Parathyroid adenoma (tissue), 2 donors: ENCODE measurements around the gene MAFB.

Source experiments
- H2AFZ ChIP-seq: fragments of 300-600 bp; sonication (generic); one replicate; pipeline ENCODE4 v1.7.0; 2017; ENCODE audit warnings: antibody characterized with exemption, mild to moderate bottlenecking
- H3K27ac ChIP-seq: fragments of 300-600 bp; sonication (generic); one replicate; pipeline ENCODE4 v1.7.0; 2017
- H3K27me3 ChIP-seq: fragments of 300-600 bp; sonication (generic); one replicate; pipeline ENCODE4 v1.7.0; 2017; ENCODE audit warnings: low read length; ENCODE audit not compliant: control insufficient read depth, insufficient read depth
- H3K36me3 ChIP-seq: fragments of 300-600 bp; sonication (generic); one replicate; pipeline ENCODE4 v1.7.0; 2017; ENCODE audit warnings: low read length; ENCODE audit not compliant: control insufficient read depth, insufficient read depth
- H3K4me1 ChIP-seq: fragments of 300-600 bp; sonication (generic); one replicate; pipeline ENCODE4 v1.7.0; 2017; ENCODE audit warnings: control low read depth
- H3K4me2 ChIP-seq: fragments of 300-600 bp; sonication (generic); one replicate; pipeline ENCODE4 v1.7.0; 2017; ENCODE audit warnings: low read length
- H3K4me3 ChIP-seq: fragments of 300-600 bp; sonication (generic); one replicate; pipeline ENCODE4 v1.7.0; 2017; ENCODE audit warnings: low read depth, low read length
- H3K79me2 ChIP-seq: fragments of 300-600 bp; sonication (generic); one replicate; pipeline ENCODE4 v1.7.0; 2017; ENCODE audit warnings: control low read depth
- H3K9ac ChIP-seq: fragments of 300-600 bp; sonication (generic); one replicate; pipeline ENCODE4 v1.7.0; 2017; ENCODE audit warnings: mild to moderate bottlenecking
- H3K9me3 ChIP-seq: fragments of 300-600 bp; sonication (generic); one replicate; pipeline ENCODE4 v1.7.0; 2017; ENCODE audit warnings: low read length; ENCODE audit not compliant: control insufficient read depth
- CTCF ChIP-seq: fragments of 300-600 bp; sonication (generic); IDR thresholded peaks from one replicate; pipeline ENCODE4 v1.7.0; 2017; ENCODE audit warnings: antibody characterized with exemption, mild to moderate bottlenecking
- donor health status: primary hyperparathyroidism.

The MAFB gene

GRCh38 chr20:40681684-40682083 is 7.4 kb downstream of the MAFB start:
- H3K4me3 ChIP-seq = peak overlapping the region; percentile 90
- peaks cover 14% of the 10 kb centered on the region for H3K36me3 ChIP-seq
- H3K79me2 ChIP-seq = peaks cover 39% of the 10 kb centered on the region
- TF ChIP-seq CTCF = no peak
- H3K27ac ChIP-seq = peak overlapping the region; percentile 99
- no peak overlapping the region for H3K9ac ChIP-seq
- H2AFZ ChIP-seq = no peak overlapping the region
- H3K27me3 ChIP-seq = no peaks in the 10 kb centered on the region
- peaks cover 34% of the 10 kb centered on the region for H3K4me1 ChIP-seq
- H3K4me2 ChIP-seq = peak overlapping the region; percentile 80
- H3K9me3 ChIP-seq = no peaks in the 10 kb centered on the region

DNA sequence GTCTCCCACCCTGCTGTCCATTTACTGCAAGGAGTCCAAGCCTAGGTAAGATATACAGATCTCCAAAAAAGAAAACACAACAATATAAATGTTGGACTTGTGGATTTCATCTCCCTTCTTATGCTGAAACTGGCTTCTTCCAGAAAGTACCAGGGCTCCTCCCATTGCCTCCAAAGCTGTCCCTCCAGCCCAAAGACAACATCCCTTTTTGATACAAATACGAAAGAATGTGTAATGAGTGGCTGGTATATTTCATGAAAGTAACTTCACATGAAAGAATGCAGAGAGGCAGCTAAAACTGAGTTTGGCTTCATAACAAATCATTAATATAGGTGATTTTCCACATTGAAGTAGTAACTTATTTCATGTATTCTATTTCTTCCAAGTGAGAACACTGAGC is 7.9 kb downstream of the MAFB start:
- H3K79me2 ChIP-seq = peaks cover 34% of the 10 kb centered on the region
- H3K4me1 ChIP-seq = peaks cover 36% of the 10 kb centered on the region
- no peaks in the 10 kb centered on the region for H3K27me3 ChIP-seq
- peak overlapping the region; percentile 90 for H3K4me3 ChIP-seq
- H2AFZ ChIP-seq = no peak overlapping the region
- H3K36me3 ChIP-seq = peaks cover 9% of the 10 kb centered on the region
- no peaks in the 10 kb centered on the region for H3K9me3 ChIP-seq
- H3K27ac ChIP-seq = no peak overlapping the region
- no peak for TF ChIP-seq CTCF
- H3K9ac ChIP-seq = no peak overlapping the region
- no peak overlapping the region for H3K4me2 ChIP-seq

DNA sequence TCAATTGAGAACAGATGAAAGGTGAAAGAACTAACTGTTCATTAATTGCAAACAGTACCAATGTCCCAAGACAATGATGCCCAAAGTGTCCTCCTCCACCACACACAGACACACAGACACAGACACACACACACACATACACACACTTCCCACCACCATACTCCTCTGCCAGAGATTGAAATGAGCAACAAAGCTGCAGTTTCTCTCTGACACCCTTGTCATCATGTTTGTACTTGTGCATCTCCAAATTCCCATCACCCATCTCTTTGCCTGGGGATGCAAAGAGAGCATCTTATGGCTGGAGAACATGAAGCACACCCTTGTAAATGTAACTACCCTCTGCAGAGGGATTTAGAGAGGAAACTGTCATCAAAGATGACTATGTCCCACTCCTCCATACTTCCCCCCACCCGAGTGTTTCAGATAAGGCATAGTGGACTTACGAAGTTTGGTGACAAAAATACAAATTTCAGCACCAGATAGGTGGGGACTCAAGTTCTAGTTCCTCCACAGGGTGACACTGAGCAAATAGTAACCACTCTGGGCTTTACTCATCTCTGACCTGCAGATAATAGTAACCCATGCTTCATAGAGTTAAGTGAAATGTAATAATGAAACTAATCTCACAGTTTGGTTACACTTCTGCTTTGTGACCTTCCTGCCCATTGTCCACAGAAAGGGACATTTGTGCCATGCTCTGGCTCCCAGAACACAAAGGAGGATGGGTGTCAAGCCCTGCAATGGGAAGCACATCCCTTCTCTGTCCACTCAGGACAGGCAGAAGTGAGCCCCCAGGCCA is 8.7 kb downstream of the MAFB start:
- H2AFZ ChIP-seq = no peak overlapping the region
- H3K4me1 ChIP-seq = peaks cover 41% of the 10 kb centered on the region
- no peak overlapping the region for H3K27ac ChIP-seq

DNA sequence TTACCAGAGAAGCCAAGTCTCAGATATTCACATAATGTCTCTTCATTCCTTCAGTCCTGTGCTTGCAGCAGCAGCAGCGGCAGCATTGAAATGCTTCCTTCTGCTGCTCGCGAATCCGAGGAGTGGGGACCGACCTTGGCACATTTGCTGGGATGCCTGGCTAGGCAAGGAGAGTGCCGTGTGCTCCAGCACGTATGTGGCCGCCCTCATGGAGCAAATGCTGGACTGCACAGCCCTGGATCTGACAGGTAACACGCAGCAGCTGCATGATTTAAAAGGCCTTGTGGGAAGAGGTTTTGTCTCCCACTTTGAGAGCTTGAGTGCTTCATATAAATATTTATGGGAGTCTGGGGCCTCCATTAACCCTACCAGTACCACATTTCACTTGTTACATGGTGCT is 9.9 kb downstream of the MAFB start:
- no peaks in the 10 kb centered on the region for H3K36me3 ChIP-seq
- H3K9ac ChIP-seq = no peak overlapping the region
- H3K27me3 ChIP-seq = no peaks in the 10 kb centered on the region
- H3K9me3 ChIP-seq = no peaks in the 10 kb centered on the region
- H3K4me3 ChIP-seq = no peak overlapping the region
- H3K4me2 ChIP-seq = no peak overlapping the region
- H2AFZ ChIP-seq = no peak overlapping the region
- H3K79me2 ChIP-seq = peaks cover 16% of the 10 kb centered on the region
- peaks cover 41% of the 10 kb centered on the region for H3K4me1 ChIP-seq
- no peak overlapping the region for H3K27ac ChIP-seq
- TF ChIP-seq CTCF = no peak

More for the DNA sequence above, 8.7 kb downstream of the MAFB start:
- Histone ChIP-seq H3K79me2 (peaks cover 28% of the 10 kb centered on the region), H3K4me3 (no peak overlapping the region), H3K4me2 (no peak overlapping the region), H3K9ac (no peak overlapping the region), H3K27me3 (no peaks in the 10 kb centered on the region), H3K9me3 (no peaks in the 10 kb centered on the region), H3K36me3 (peaks cover under 1% of the 10 kb centered on the region)
- TF ChIP-seq CTCF = no peak
